Bone marrow (tissue), 2 donors: ENCODE results near the gene EEFSEC.

Experiments used
- DNase-seq, 2 donors: peaks; one replicate each; lab custom pipeline; 2025; lab: John Stamatoyannopoulos, UW

The EEFSEC gene

GRCh38 chr3:128287216-128287615 lies 133.9 kb downstream of the EEFSEC start:
- DNase-seq = no peak

- no peak for DNase-seq
These were observed 136.3 kb downstream of the EEFSEC start for GRCh38 chr3:128289534-128289933.

GRCh38 chr3:128290484-128290883 lies 137.2 kb downstream of the EEFSEC start:
- no peak for DNase-seq

GRCh38 chr3:128293930-128294329 lies 140.6 kb downstream of the EEFSEC start:
- no peak for DNase-seq

GRCh38 chr3:128294999-128295468 lies 141.8 kb downstream of the EEFSEC start:
- DNase-seq = no peak

- DNase-seq = no peak
These were observed 143.4 kb downstream of the EEFSEC start for GRCh38 chr3:128296469-128297251.

GRCh38 chr3:128297401-128298138 lies 144.3 kb downstream of the EEFSEC start:
- DNase-seq = no peak

GRCh38 chr3:128301186-128302023 lies 148.1 kb downstream of the EEFSEC start:
- no peak for DNase-seq

GRCh38 chr3:128306481-128306880 lies 153.2 kb downstream of the EEFSEC start:
- no peak for DNase-seq

- no peak for DNase-seq
These were observed 153.8 kb downstream of the EEFSEC start for GRCh38 chr3:128307029-128307633.

GRCh38 chr3:128307781-128308469 lies 154.6 kb downstream of the EEFSEC start:
- DNase-seq = no peak

GRCh38 chr3:128309026-128309425 lies 155.7 kb downstream of the EEFSEC start:
- DNase-seq = no peak

GRCh38 chr3:128310286-128311058 lies 157.2 kb downstream of the EEFSEC start:
- no peak for DNase-seq

- DNase-seq = no peak
These were observed 158.2 kb downstream of the EEFSEC start for GRCh38 chr3:128311441-128311844.

GRCh38 chr3:128312271-128312670 lies 159.0 kb downstream of the EEFSEC start:
- no peak for DNase-seq

- no peak for DNase-seq
These were observed 159.9 kb downstream of the EEFSEC start for GRCh38 chr3:128313071-128313725.

- DNase-seq = no peak
These were observed 160.7 kb downstream of the EEFSEC start for GRCh38 chr3:128313935-128314334.

GRCh38 chr3:128315313-128315712 lies 162.0 kb downstream of the EEFSEC start:
- no peak for DNase-seq

- no peak for DNase-seq
These were observed 163.2 kb downstream of the EEFSEC start for GRCh38 chr3:128316481-128316891.
